Stomach (tissue), 4 donors: ENCODE data around the gene PRKG1.

Source experiments
- CTCF ChIP-seq, 7 experiments: fragments of 450-650 bp in 4 of 7; fragments of 200-600 bp in 3 of 7; sonication (generic) in 3 of 7; IDR thresholded peaks; one replicate each; pipeline ENCODE4 v1.5.1; 2016 to 2019; ENCODE audit warnings: antibody characterized with exemption in 7 of 7, control low read depth in 2 of 7, mild to moderate bottlenecking in 1 of 7
- POLR2A ChIP-seq, 4 donors: fragments of 450-650 bp; IDR thresholded peaks; one replicate each; pipeline ENCODE4 v1.6.1; 2016; ENCODE audit warnings: antibody characterized with exemption in 4 of 4, control low read depth in 2 of 4, mild to moderate bottlenecking in 1 of 4, moderate library complexity in 1 of 4

GRCh38 chr10:51498424-51498823 is 424.1 kb downstream of the PRKG1 start:
- TF ChIP-seq CTCF (IDR thresholded peaks at IDR 0.05) (no peak), POLR2A (IDR thresholded peaks at IDR 0.05) (no peak)
